Stimulated activated naive CD8-positive, alpha-beta T cell treated with anti-CD3 and anti-CD28 coated beads, Interleukin-15, Interleukin-2, amounts not matched to agents 100 U/mL and 50 U/mL, for 24 hours (primary cell): Measurements from ENCODE around the gene FBXO31.
"Not testable (repeated sequence)": the region's sequence is repeated elsewhere in the genome, so short reads cannot be mapped to it uniquely, and the experiment has no call there.

Experiments
- ATAC-seq: fragments of 150-1000 bp; cut with Tn5 transposase; one replicate; pipeline ENCODE4 v1.10.0; 2021
- DNase-seq: peaks from one replicate; pipeline ENCODE4 v3.0.0; 2021

Gene FBXO31

DNA sequence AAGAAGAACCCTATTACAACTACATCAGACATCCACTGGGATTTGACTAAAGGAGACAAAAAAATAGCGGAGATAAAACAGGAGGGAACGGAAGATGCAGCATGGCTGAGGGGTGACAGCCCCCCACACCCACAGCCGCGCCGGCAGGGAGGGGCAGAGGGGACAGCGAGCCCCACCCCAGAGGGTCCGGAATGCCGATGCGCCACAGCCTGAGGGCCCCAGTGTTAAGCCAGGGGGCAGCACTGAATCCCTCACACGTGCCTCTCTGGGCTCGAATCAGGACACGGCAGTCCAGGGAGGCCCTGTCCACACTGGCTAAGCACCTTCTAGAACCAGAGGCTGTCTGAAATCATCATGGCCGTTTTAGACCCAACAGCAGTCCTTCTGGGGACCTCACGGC, 27.4 kb upstream of the FBXO31 start:
- no peak for ATAC-seq

DNA sequence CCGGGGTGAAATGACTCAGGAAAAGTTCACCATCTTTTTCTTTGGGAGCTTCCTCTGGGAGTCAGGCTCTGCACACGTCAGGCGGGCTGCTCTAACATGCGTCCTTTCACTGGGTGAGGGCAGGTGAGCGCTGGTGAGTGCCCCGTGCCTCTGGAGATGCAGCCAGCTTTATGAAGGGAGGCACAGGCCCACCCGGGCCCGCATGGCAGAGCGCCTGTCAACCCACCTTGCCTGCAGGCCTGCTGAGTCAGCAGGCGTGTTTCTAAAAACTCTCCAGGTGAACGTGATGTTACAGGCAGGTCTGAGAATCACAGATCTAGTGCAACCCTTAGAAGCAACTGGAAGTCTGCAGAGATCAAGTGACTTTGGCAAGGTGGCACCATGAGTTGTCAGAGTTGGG, 27.0 kb upstream of the FBXO31 start:
- ATAC-seq (no peak), DNase-seq (no peak)

More for the DNA sequence above, 27.4 kb upstream of the FBXO31 start:
- DNase-seq: no peak

DNA sequence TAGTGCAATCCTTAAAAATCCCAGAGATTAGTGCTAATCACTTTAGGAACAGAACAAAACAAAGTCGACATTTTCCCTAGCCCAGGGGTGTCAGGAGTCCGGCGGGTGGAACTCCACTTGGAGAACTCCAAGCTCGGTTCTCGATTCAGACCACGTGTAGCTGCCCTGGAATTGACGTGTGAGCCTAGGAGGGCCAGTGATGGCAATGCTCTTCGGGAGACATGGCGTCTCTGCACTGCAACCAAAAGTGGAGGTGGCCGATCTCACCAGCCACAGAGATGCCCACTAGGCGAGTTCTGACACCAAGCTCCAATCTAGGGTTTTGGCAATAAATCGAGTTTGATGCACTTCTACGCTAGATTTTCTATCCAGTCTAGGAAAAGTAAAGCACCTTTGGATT, 26.2 kb upstream of the FBXO31 start:
- ATAC-seq (no peak), DNase-seq (no peak)

DNA sequence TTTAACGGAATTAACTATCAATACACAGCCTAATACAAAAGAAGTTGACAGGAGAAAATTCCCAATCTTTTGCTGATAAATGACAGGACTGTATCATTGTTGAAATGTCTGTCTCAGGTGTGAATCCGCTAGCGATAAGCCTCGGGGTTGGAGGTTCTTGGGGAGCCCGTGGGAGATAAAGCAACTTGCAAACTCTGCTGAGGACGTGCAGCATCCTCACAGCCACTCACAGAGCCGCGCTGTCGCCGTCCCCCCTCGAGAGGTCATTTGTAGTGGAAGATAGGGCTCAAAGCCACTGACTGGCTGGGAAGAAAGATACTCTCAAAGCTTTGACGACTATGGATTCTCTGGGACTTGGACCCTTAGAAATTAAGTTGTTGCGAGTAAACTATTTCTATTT, 25.6 kb upstream of the FBXO31 start:
- ATAC-seq: no peak

DNA sequence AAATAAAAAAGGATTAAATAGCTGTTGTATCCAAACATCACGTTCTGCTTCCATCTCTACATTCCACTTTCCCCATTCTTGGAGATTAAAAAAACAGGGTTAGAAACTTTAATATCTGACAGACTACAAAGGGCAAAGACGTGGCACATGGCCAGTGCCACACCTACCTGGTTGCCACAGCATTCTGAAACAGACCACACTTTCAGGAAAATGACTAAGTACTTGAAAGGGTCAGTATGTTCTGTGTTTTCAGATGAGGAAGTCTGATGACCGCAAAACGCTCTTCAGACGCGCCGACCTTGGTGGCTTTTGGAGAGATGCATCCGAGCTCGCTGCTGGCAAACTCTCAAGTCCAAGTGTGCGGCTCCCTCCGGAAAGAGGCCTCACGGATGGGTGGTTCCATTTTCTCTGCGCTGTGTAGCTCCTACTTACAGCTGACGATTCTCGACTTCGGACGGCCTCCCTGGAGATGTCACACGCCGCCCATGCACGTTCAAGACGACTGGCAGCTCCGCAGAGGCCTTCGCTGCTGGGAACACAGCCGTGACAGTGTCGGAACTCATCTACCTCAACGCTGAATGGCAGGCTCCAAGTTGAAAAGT, 24.0 kb upstream of the FBXO31 start:
- DNase-seq: no peak
- no peak for ATAC-seq

More for the DNA sequence above, 25.6 kb upstream of the FBXO31 start:
- no peak for DNase-seq

DNA sequence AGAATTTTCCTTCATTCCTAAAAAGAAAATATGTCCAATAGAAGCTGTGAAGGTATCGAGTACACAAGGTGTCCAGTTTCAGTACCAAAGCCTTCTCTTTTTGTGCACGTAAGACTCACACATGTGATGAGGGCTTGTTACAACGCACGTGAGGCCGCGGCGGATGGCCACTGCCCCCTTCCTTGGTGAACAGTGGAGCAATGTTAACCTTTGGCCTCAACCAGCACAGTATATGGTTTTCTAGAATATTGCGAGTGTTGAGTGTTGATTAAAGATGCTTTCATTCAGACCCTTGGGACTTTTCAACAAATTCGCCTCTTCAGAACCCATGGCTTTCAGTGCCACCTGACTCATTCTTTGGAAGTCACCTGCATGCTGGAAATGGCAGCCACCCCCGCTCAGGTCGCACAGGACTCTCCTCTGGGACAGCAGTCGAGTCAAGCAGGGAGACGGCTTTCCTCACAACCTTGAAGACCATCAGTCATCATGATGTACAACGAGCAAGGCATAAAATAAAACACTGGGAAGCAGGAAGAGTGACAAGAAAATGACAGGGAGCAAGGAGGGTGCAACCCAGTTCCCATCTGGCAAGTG, 23.0 kb upstream of the FBXO31 start:
- DNase-seq (no peak), ATAC-seq (no peak)

DNA sequence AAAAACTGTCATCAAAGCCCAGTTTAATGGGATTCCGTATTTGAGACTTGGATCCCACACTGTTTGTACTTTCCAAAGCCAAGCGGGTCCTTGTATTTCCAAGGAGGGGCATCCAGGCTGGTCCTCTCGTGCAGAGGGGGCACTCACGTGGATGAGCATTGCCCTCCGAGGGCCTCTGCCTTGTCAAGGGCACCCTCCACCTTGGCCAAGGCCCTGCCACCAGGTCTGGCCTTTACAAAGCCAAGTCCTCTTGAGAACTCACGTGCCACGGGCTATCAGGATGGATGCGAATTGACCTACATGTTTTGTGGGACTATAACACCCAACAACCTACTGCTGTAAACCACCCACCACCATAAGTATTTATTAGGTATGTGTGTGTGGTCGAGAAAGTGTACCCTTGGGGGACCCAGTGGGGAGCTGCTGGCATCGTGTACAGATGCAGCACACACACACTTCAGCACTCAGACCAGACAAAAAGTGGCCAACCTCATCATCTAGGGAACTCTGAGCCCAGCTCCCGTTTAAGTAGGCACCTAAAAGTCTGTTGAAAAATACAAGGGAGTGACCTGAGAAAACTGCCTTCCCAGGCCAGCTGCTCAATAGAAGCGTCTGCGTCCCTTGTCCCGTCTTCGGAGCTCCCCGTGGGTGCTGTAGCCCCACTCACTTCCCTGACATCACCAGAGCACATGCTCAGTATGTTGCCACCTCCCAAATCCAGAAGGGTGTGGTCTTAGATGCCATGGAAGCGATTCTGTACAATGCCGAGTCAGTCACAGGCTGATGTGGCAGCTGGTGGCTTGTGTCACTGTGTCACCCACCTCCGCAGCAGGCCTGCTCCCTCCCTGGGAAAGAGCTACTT, 21.4 kb upstream of the FBXO31 start:
- ATAC-seq (no peak), DNase-seq (no peak)

DNA sequence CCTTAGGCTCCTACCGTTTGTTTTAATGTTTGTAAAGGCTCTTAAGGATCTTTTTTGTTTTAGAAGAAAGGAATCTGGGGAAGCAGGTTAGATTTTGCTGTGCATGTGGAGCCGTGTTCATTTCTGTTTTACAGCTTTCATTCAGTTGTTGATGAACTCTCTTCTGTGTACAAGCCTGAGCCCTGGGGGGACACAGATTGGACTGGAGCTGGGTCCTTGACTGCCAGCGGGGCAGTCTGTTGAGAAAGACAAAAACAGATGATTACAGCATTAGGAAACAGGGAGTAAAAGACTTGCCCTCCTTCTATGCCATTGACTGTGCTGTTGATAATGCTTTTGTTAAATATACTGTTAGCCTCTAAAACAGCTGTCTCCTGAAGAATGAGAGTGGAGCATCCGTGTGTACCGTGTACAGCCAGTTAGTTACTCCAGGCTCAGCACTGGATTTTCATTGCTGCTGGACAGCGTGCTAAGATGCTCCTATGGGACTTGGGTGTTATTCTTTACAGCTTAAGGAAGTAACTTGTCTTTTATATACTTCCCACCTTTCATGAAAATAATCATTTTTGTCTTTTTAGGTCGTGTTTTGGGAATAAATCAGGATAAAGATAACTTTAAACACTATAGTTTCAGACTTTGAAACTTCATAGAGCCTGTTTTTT, 11.7 kb upstream of the FBXO31 start:
- ATAC-seq (no peak), DNase-seq (no peak)

DNA sequence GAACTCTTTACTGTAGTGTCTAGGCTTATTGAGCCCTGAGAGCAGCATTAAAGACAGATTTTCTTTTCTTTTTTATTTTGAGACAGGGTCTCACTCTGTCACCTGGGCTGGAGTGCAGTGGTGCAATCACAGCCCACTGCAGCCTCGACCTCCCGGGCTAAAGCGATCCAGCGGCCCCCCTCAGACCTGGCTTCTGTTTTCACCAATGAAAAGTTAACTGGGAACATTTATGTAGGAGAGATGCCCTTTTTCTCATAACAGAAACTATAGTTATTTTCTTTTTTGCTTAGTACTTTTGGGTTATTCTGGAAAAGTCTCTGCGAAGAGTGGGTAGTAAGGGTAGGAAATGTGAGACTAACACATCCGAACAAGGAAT, 10.1 kb upstream of the FBXO31 start:
- DNase-seq: no peak
- no peak for ATAC-seq

DNA sequence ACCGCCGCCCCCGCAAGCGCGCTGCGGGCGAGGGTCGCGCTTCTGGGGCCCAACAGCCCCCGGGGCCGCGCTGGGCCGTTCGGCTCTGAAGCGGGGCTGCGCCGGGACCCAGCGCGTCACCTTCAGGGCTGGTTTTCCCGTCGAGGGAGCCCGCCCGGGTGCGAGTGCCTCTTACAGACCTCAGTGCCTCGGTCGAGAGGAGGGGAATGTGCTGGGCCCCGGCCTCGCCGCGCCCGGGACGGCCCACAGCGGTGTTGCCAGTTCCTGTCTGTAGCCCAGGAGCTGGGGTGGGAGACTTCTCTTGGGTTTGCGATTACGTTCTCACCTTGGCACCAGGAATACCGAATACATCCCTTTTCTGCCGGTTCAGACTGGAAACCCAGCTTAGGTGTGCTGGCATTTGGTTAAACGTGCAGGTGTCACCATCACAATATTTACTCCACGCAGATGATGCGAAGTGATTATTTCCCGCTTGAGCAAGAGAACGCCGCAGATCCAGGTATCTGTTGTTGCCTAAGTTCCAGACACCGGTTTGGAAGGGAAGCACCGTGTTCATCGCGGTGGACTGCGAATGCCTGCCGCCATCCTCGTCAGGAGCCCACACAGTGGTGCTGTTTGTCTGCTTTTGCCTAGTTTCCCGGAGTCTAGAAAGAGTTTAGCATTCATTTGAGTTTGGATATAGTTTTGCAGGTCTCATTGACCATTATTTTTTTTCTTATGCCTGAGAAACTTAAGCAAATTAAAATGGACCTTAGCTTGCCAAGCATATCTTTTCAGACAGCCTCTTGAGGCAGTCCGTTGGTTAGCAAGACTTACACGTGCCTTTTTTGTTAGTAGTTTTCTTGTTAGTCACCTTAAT, 9.5 kb upstream of the FBXO31 start:
- ATAC-seq (no peak), DNase-seq (peak; percentile 67)

DNA sequence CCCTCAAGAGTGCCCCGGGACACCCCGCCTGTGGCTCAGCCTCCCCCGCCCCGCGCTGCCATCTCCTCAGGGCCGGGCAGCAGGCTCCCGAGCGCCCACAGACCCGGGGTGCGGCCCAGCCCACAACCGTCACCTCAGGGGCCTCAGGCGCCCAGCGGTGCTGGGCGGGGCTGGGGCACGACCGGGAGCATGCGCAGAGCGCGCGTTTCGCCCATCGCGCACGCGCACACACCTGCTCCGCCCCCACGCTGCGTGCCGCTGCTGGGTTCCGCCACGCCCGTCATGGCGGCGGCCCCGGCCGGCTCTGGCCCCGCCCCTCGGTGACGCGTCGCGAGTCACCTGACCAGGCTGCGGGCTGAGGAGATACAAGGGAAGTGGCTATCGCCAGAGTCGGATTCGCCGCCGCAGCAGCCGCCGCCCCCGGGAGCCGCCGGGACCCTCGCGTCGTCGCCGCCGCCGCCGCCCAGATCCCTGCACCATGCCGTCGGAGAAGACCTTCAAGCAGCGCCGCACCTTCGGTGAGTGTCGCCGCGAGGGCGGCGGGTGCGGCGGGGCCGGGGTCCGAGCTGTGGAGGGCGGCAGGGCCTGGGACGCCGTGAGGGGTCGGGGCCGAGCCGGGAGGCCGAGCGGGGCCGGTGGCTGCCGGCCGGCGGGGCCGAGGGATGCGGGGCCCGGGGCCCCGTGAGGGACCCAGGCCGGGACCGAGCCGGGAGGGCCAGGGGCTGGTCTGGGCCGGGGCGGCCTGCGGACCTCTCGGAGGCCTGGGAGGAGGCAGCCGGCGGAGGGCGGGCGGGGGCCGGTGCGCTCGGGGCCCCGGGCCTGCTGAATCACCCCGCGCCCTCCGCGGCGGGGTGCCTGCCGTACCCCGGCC, 8.6 kb upstream of the FBXO31 start, which contains the start of gene MAP1LC3B:
TSS of gene MAP1LC3B (plus strand) at position 387 of the 871 bp plus-strand sequence. CDS start at position 479, 92 bp downstream.
- DNase-seq (peak; percentile 99), ATAC-seq (peak; percentile 79)

DNA sequence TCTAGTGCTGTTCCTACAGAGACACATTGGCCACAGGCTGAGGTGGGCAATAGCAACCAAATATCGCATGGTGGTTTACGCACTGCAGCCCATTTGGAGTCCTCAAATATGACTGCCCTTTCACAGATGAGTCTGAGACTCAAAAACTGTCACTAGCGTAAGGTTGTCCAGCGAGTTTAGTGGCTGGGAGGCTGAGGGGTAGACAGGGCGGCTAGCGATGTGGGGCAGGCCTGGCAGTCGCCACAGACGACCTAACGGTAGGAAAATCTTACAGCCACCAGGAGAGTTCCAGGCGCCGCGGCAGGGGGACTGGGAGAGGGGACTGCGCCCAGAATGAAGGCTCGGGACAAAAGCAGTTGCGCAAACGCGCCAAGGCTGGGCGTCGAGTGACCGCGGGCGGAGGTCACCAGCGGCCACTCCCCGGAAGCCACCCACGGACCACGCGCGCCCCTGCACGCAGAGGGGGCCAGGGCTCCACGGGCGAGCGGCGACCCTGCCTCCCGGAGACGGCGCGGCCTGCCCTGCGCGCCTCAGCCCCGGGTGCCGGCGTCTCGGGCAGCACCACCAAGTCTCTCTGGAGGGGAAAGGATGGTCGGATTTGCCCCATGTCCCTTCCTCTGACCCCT, 7.9 kb upstream of the FBXO31 start:
- DNase-seq: no peak
- no peak for ATAC-seq

DNA sequence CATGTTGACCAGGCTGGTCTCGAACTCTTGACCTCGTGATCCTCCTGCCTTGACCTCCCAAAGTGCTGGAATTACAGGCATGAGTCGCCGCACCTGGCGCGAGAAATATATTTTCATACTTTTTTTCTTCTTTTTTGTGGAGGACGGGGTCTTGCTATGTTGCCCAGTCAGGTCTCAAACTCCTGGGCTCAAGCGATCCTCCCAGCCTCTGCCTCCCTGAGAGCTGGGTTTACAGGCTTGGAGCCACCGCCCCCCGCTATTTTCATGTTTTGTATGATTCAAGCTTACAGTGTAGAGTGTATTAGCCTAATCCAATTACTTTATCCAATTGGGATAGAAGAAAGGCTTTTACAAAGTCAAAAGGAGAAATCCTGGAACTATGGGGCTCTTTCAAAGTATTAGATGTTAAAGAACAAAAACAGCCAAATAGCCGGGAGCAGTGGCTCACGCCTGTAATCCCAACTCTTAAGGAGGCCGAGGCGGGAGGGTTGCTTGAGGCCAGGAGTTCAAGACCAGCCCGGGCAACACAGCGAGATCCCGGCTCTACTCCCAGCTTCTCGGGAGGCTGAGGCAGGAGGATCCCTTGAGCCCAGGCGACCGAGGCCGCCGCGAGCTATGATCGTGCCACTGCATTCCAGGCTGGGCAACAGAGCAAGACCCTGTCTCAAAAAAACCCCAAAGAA, 7.2 kb upstream of the FBXO31 start:
- DNase-seq: no peak
- no peak for ATAC-seq

DNA sequence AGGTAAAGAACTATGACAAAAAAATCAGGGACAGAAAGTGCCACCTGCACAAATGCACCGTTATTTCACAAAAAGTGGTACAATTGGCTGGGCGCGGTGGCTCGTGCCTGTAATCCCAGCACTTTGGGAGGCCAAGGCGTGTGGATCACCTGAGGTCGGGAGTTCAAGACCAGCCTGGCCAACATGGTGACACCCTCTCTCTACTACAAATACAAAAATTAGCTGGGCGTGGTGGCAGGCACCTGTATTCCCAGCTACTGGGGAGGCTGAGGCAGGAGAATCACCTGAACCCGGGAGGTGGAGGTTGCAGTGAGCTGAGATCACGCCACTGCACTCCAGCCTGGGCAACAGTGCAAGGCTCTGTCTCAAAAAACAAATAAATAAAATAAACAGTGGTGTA, 6.3 kb upstream of the FBXO31 start:
- DNase-seq, ATAC-seq: not testable (repeated sequence)

DNA sequence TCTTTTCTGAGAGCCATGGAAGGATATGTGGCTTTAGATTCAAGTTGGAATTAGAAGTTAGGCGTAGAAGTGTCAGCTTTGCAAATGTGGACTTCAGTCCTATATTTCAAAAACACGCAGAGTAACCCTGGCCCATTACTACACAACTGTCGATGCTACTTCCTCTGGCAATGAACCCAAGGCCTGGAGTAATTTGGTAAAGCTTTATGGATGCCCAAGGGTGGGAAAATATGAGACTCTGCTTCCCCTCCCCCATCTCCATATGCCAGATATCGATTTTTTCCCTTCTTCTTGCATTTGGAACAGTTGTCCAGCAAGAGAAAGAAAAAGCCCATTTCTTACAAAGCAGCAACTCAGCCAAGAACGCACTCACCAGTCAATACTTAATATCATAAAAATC, 5.7 kb upstream of the FBXO31 start:
- DNase-seq (no peak), ATAC-seq (no peak)

DNA sequence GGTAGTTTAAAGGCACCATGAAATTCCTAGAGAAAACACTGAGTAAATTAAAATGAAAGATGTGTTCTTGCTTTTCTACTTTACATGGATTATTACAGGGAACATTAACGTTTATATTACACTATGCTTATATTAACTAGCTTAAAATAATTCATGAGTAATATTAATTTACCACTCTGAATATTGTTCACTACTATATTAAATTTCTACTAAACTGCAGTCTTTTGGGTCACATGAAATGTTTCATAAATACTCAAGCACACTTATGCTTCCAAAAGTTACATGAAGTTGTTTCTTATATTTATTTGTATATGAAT, 5.2 kb upstream of the FBXO31 start:
- ATAC-seq: no peak

DNA sequence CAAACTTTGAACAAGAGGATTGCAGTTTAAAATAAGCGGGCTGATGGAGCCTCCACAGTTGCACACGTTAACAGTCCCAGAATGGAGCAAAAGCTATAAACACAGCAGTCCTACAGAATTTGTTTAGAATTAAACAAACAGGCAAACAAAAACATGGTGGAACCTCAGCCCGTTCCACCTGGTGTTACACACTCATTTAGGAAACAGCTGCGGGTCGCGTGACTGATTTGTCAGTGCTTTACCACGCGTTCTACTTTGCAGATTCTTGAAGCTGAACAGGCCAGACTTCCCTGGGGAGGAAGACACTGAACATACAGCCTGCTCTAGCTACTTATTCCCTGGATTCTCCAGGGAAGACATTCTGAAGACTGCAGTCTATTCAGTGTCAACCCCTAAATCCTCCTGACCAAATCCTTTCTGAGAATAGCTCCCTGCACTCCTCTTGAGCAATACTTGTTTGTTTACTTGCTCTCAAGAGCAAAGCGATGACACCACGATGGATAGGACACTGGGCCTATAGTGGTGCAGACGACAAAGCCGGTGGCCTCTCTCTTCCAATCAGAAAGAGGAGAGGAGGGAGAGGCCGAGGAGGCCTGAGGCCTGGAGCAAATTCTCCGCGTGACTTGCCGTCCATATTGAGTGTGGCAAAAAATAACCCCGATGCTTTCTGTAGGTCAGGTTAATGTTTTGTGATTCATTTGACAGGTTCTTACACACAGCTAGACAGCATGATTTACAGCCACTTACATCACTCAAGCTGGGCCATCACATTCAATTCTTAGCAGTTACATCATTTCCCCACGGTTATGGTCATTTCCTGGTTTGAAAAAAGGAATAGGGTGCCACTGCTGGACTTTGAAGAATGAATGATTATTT, 4.6 kb upstream of the FBXO31 start:
- DNase-seq (peak; percentile 82), ATAC-seq (peak; percentile 65)

More for the DNA sequence above, 5.2 kb upstream of the FBXO31 start:
- no peak for DNase-seq

DNA sequence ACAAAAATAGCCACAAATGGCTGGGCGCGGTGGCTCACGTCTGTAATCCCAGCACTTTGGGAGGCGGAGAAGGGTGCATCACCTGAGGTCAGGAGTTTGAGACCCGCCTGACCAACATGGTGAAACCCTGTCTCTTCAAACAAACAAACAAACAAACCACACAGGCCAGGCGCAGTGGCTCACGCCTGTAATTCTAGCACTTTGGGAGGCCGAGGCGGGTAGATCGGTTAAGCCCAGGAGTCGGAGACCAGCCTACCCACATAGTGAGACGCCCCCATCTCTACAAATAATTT, 1.2 kb upstream of the FBXO31 start:
- DNase-seq, ATAC-seq: not testable (repeated sequence)
